Sciatic nerve (tissue), 2 donors: Measurements from ENCODE around the gene KIRREL1. TPM values are rescaled to one million over a fixed set of nuclear protein-coding genes. Genes with fewer than 3 reads are reported as not detected.

Experiments
- ATAC-seq: fragments of 200-7000 bp; cut with Tn5 transposase; one replicate; pipeline ENCODE4 v1.9.1; 2020; ENCODE audit warnings: mild to moderate bottlenecking, moderate library complexity
- DNase-seq: peaks from one replicate; pipeline ENCODE4 v3.0.0-alpha.2; 2020; ENCODE audit warnings: low spot score
- intact Hi-C: fragments of 100-400 bp; cut with DNase I; formaldehyde crosslinking; loops from one replicate; pipeline ENCODE4 v1.14.2; 2022
- total RNA-seq: library from RNA; stranded (reverse); fragmentation: NEBNext Ultra II Directional; extraction: Animal tissue kit (Norgen Biotek cat#: 25700); gene quantifications from one replicate; pipeline ENCODE4 v1.2.1, GENCODE V29; 2021
- donor health status: DM: no; HTN: no; CAD: no.
- donor health status: DM: no; HTN: no; CAD: no.

The KIRREL1 gene
- total RNA-seq, 1 donor from 2014 or later: 67.8 TPM

DNA sequence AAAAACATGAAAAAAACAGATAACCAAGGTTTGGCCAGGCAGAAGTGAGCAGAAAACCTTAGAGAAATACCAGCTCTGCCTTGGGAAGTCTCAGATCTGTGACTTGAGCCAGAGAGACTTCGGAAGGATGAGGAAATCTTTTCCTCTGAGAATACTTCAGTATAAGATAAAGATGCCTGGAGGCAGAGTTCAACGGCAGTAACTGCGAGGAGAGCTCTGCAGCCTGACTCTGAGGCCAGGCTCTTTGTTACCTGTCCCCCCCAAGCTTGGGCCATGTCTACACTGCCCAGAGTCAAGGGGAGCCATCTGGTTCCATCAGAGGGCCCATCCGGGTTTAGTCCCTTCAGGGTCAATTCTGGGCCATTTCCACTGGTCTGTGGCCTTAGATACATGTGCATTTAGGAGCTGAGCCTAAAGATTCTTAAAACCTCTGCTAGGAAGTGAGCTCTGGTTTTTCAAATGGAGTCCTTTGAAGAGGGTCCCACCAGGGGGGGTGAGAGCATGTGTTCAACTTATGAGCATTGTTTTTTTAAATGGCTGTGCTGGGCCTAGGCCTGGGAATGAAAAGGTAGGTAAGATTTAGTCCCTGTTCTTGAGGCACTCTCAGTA, 8.7 kb downstream of the KIRREL1 start:
- intact Hi-C loops: loop anchor here (10.0 kb wide), 1 partner anchor 1523 kb away; no protein-coding TSS in a partner anchor
- ATAC-seq: peak; percentile 54
- no peak for DNase-seq

DNA sequence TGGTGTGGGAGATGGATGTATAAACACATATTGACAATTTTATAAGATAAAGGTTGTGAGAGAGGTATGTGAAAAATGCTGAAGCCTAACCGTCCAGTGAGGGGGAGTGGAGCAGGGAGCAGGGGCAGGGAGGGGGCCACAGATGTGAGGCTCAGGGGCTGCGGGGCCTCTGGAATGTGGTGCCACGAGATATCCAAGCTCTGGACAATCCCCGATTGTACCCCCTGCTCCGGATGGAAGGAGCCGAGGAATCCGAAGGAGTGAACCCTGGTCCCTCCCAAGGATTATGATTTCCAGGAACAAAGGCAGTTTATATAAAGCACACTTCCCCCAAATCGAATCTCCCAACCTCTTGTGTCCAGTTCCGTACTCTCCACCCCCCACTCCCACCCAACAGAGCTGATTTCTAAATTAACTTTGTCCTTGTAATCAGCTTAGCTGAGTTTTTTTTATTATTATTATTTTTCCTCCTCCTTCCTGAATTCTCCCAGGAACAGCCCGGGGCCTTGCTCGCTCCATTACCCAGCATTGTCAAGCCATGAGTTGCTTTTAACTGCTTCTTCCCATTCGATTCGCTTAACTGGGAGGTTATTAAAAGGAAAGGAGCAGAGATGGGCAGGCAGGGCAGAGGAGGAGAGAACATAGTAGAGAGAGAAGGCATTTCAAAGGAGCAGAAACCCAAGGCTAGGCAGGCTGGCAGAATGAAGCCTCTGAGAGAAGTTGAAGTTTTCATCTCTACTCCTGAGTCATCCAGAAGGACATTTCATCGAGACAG, 9.4 kb downstream of the KIRREL1 start:
- ATAC-seq: peak; percentile 22
- intact Hi-C loops: loop anchor here (10.0 kb wide), 1 partner anchor 1522 kb away; no protein-coding TSS in a partner anchor
- DNase-seq: no peak

DNA sequence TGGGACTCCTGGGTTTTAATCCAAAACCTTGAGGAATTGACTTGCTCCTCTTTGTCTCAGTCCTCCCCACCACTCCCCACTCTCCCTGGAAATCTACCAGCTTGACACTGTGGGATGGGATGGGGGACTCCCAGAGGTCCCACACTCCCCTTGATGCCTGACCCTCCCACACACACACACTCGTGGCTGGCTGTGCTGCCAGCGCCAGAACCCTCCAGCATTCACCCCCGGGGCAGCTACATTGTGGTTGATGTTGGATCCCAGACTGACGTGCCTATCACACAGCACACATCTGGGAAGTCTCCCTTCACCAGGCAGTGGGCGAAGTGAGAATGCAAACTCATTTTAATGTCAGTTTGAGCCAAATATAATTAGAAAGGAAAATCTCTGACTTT, 10.0 kb downstream of the KIRREL1 start:
- ATAC-seq (peak; percentile 21), DNase-seq (no peak)
- intact Hi-C loops: loop anchor here (10.0 kb wide), 1 partner anchor 1521 kb away; no protein-coding TSS in a partner anchor

GRCh38 chr1:158005224-158005623, 11.8 kb downstream of the KIRREL1 start:
- DNase-seq (no peak), ATAC-seq (no peak)
- intact Hi-C loops: loop anchor here (10.0 kb wide), 1 partner anchor 1520 kb away; no protein-coding TSS in a partner anchor

GRCh38 chr1:158007180-158007579, 13.7 kb downstream of the KIRREL1 start:
- DNase-seq (no peak), ATAC-seq (no peak)
- intact Hi-C loops: loop anchor here (10.0 kb wide), 1 partner anchor 1518 kb away; no protein-coding TSS in a partner anchor

DNA sequence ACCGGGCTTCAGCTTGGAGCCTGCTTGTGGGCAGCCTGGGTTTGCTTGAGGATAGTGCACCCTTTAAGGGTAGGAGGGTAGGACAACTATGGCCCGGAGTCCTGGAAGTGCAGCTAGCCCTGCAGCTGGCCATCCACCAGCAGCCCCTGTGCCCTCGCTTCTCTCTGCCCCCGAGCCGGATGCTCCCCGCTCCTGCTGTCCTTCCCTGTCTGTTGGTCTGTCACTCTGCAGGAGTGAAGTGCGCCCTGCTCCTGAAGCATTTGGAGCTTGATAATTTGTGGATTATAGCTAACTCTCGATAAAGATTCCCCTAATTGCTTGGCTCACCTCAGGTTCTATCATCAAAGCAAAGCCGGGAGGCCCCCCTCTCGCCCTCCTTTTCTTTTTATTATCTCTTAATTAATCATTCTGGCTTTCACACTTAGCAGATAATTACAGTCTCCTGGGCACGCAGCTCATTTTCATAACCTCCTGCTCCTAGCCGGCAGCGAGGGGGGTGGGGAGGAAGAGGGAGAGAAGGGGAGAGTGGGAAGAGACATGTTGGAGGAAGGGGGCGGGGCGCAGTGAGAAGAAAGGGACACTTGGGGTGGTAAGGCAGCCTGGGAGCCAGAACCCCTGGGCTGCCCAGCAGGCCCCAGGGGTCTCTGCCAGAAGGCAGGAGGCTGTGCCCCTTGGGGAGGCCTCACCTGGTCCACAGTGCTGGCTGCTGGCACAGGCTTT, 14.4 kb downstream of the KIRREL1 start:
- no peak for DNase-seq
- no peak for ATAC-seq
- intact Hi-C loops: loop anchor here (10.0 kb wide), 1 partner anchor 1517 kb away; no protein-coding TSS in a partner anchor

- no peak for DNase-seq
- intact Hi-C loops: loop anchor here (10.0 kb wide), 1 partner anchor 1516 kb away; no protein-coding TSS in a partner anchor
- no peak for ATAC-seq
These were observed 15.2 kb downstream of the KIRREL1 start for GRCh38 chr1:158008630-158009029.

DNA sequence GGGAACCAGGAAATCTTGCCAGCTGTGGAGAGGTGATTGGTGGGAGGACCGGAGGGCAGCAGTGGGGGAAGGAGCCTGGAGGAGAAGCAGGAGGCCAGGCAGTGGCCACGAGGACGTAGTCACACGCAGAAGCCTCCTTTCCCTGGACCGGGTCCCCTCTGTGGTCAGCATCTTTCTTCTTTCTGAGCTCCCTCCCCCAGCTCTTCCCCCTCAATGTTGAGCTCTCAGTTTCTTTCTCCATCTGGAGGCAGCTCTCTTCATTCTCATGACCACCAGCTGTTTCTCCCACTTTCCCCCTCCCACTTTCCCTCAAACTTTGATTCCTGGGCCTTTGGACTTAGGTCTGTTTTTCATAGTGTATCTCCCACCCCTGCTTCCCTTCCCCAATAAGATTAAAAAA, 18.3 kb downstream of the KIRREL1 start:
- peak; percentile 65 for DNase-seq
- peak; percentile 31 for ATAC-seq
- intact Hi-C loops: no loop called here

GRCh38 chr1:158013840-158014730, 20.6 kb downstream of the KIRREL1 start:
- no peak for DNase-seq
- no peak for ATAC-seq
- intact Hi-C loops: no loop called here

- ATAC-seq (no peak), DNase-seq (no peak)
- intact Hi-C loops: no loop called here
These were observed 21.4 kb downstream of the KIRREL1 start for GRCh38 chr1:158014731-158015320.

GRCh38 chr1:158016651-158017335, 23.3 kb downstream of the KIRREL1 start:
- ATAC-seq (no peak), DNase-seq (no peak)
- intact Hi-C loops: no loop called here

GRCh38 chr1:158017800-158018595, 24.6 kb downstream of the KIRREL1 start:
- ATAC-seq (peak; percentile 36), DNase-seq (no peak)
- intact Hi-C loops: no loop called here

- DNase-seq (peak; percentile 70), ATAC-seq (peak; percentile 89)
- intact Hi-C loops: no loop called here
These were observed 25.9 kb downstream of the KIRREL1 start for GRCh38 chr1:158019171-158019868.

GRCh38 chr1:158020259-158020885, 26.9 kb downstream of the KIRREL1 start:
- ATAC-seq (no peak), DNase-seq (no peak)
- intact Hi-C loops: no loop called here

DNA sequence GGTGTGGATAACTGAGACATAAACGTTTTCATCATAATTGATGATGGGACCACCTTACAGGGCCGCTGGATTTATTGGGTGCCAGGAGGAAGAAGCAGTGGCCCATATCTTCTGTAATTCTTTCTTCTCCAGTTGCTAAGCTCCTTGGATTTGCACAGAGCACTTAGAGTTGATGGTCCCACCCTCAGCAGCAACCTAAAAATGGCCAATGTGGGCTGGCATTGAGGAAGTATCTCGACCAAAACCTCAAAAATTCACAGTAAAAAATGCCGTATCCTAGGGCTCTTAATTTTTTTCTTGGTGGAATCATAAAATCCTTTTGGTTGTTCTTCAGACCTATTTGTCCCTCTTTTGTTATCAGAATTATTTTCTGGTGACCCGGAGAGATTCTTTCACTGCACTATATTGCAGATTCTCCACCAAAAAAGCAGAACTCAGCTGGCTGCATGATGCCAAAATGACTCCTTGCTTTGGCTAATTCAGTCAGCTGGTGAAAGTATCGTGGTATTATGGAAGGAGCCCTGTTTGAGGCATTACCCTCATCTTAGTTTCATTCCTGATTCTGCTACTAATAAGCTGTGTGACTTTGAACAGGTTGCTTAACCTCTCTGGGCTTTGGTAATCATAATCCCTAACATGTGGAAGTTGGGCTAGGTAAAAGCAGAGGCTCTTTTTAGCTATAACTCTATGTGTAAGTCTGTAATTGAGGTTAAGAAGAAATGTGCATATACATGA, 27.6 kb downstream of the KIRREL1 start:
- intact Hi-C loops: no loop called here
- no peak for ATAC-seq
- no peak for DNase-seq
